Breast epithelium (tissue), 3 donors: ENCODE data around the gene OR1S1.

Experiments used
- CTCF ChIP-seq, 3 donors: fragments of 450-650 bp; IDR thresholded peaks; one replicate each; pipeline ENCODE4 v1.5.1; 2016 to 2017; ENCODE audit warnings: antibody characterized with exemption in 3 of 3, mild to moderate bottlenecking in 3 of 3, moderate library complexity in 3 of 3
- POLR2A ChIP-seq: fragments of 450-650 bp; IDR thresholded peaks from one replicate; pipeline ENCODE4 v1.6.1; 2016; ENCODE audit warnings: antibody characterized with exemption, mild to moderate bottlenecking, moderate library complexity
- POLR2AphosphoS5 ChIP-seq, 3 donors: sonication (generic); formaldehyde crosslinking; IDR thresholded peaks; one replicate each; pipeline ENCODE4 v1.6.1; 2017; ENCODE audit warnings: antibody characterized with exemption in 3 of 3

- TF ChIP-seq POLR2AphosphoS5 (IDR thresholded peaks at IDR 0.05) (no peak), POLR2A (no peak), CTCF (IDR thresholded peaks at IDR 0.05) (no peak)
Observed at GRCh38 chr11:58204042-58204441, 8.5 kb upstream of the OR1S1 start, which contains the start of gene OR1S2.
